MV-4-11 (cell line): ENCODE data around the gene ADCY1.
"Not testable (repeated sequence)": the region's sequence is repeated elsewhere in the genome, so short reads cannot be mapped to it uniquely, and the experiment has no call there.

Experiments used
- DNase-seq: peaks from one replicate; lab custom pipeline; 2025; lab: John Stamatoyannopoulos, UW

The ADCY1 gene

DNA sequence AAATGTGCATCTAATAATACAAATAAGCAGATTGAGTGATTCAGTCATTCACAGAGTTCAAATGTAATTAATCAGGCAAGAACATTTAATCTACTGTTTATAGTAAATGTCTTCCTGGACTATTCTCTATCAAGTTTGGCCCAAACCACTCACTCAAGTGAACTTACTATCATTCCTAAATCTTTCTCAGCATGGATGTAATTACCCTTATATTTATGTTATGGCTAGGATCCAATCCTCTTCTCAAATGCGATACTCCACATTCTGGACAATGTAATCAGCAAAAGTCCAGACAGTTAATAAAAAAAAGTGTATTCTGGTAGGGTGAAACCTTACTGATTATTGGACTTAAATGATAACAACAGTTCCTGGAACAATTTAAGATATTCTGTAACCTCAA lies 185.3 kb downstream of the ADCY1 start:
- DNase-seq = not testable (repeated sequence)

DNA sequence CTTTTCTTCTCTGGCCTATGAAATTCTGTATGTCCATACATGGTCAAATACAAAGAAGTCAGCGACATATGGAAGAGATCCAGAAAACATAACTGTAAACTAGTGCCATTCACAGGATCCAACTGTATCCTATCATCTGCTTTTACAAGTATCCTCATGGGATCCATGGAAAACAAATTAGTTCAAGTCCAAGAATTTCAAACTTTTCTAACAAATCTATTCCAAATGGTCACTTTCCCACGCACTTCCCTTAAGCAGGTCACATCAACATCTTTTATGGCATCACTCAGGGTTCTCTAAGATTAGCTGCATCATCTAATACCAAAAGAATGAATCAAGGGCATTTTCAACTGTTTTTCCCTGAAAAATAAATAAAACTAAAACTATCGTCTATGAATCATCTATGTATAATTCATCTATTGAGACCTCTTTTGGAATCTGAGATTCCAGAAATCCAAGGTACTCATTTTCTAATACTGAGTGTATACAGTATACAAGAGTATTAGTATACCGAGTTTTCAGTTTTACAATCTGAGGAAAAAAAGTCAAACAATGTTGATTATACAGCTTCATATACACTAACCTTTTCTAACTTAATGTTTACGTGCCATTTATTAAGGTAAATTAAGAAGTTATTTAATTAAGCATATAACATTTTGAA lies 187.5 kb downstream of the ADCY1 start:
- DNase-seq = not testable (repeated sequence)

DNA sequence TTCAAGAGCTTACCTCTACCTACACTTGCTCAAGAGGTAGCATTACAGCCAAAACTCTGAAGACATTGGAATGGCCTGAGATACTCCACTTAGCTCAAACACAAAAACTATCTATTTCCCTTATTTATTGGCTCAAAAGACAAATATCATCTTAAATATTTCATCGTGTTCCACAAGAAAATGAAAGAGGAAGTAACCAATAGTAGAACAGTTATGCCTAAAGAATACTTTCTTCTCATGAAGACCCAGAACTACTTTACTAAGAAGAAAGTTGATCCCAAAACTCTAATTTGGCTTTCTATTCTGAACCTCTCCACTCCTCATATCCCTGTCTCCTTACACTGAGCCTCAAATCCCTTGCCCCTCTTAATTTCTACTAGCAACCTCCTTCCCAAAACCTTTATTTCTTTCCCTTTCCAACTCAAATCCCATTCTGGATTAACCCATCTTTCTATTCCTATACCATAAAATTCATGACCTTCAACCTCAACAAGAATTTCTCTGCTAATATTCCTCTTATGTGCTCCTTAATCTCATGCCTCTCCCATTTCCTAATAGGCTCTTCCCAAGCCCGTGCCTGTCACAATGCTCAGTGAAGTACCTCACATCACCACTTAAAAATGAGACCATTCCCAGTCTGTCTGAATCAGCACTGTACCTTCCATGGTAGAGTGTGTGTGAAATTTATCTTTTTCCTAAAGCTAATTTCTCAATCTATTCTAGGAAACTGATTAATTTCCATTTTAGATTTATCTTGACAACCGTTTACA lies 188.2 kb downstream of the ADCY1 start:
- DNase-seq = peak; percentile 38

DNA sequence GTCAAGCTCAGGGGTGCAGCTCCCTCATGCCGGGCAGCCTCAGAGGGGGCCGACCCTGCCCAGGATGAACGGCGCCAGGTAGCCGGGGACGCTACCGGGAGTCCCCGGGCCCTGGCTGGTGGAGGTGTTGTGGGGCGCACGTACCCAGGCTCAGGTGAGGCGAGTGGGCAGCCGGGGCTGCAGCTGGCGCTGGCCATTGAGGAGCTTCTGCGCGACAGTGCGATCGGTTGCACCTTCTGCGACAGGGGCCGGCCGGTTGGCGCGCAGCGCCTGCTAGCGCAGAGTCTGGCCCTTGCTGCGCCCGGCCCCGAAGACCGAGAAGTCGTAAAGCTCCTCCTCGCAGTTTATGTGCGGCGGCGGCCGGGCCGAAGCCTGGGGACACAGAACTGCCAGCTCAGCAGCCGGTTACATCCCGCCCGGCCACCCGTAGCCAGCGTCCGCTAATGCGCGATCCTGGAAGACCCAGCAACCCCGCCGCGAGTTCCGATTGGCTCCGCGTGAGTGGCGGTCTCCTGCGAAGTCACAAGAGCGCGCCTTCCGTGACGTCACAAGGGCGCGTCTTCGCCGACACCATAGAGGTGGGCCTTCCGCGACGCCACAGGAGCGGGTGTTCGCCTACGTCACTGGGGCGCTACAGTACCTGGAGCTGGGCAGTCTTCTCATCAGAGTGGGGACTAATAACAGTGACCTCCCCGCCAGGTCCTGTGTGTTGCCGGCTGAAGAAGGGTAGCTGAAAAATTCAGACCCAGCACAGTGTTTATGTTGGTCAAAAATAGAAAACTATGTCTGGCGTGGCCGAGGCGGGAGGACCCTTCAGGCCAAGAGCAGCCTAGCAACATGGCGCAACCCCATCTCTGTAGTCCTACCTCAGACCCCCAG lies 194.6 kb downstream of the ADCY1 start:
- peak; percentile 95 for DNase-seq

DNA sequence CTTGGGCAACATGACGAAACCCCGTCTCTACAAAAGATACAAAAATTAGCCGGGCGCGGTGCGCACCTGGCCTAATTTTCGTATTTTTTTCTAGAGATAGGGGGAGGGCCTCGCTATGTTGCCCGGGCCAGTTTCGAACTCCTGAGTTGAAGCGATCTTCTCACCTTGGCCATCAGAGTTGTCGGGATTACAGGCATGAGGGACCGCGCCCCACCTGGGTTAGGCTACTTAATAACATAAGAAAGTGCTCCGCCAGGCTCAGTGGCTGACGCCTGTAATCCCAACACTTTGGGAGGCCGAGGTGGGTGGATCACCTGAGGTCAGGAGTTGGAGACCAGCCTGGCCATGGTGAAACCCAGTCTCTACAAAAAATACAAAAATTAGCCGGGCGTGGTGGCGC lies 195.5 kb downstream of the ADCY1 start:
- not testable (repeated sequence) for DNase-seq
